Measurements from ENCODE around the gene LIG3. TPM values are rescaled to one million over a fixed set of nuclear protein-coding genes. Genes with fewer than 3 reads are reported as not detected.
A peak's percentile ranks its signal among the peaks of the same experiment; 100 is the strongest.
"Not testable (repeated sequence)": the region's sequence is repeated elsewhere in the genome, so short reads cannot be mapped to it uniquely, and the experiment has no call there.

LIG3 gene
- 107 and 110 TPM in 2 replicates for total RNA-seq (2014; rRNA removed; shearing (Covaris generic))

DNA sequence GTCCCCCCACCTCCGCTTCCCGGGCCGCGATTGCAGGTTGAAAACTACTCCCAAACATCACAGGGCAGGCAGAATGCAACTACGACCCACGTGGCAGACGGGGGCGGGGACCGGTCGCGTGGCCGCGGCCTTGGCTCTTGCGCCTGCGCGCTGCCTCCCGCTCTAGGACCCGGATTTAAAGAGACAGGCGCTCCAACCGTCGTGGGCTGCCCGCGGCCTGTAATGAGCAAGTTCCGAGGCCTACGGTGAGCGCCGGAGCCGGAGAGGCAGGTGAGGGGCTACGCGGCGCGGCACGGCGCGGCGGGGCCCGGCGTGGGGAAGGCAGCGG is at the start of gene LIG3:
Gene LIG3, plus strand, starts transcription at position 160 of the 328 bp plus-strand sequence. CDS start 2,494 bp downstream, outside the sequence.
- peak; percentile 99 for DNase-seq (ENCODE audit: low spot score)

GRCh38 chr17:34950780-34951179 is 29.5 kb upstream of the LIG3 start:
- not testable (repeated sequence) for DNase-seq (ENCODE audit: low spot score)

DNA sequence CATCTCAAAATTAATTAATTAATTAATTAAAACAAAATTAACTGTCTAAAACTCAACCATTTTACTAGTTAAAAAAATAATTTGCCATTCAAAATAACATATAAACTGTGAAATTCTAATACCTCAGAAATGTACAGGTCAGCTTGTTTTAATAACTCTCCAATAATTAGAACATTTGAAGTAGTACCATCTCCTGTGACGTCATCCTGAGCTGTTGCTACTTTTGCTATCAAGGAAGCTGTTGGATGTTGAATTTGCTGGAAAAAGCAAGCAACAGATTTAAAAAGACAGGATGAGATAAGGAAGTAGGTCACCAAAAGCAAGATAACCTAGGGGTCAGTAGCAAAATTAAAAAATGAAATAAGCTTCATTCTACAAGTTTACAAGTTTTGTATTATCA is 21.9 kb upstream of the LIG3 start:
- DNase-seq (ENCODE audit: low spot score): no peak

GRCh38 chr17:34961093-34961911 is 19.0 kb upstream of the LIG3 start, which contains the start of the genes CCT6B and ZNF830:
Gene CCT6B (minus strand): TSS chr17:34961460. CDS start chr17:34961393, 67 bp downstream.
Gene ZNF830 (plus strand): TSS chr17:34961540. CDS start chr17:34961567, 27 bp downstream.
- DNase-seq (ENCODE audit: low spot score): peak; percentile 99

- DNase-seq (ENCODE audit: low spot score): no peak
These were observed 6.1 kb upstream of the LIG3 start for GRCh38 chr17:34974179-34974578.

GRCh38 chr17:34974794-34975785 is 5.2 kb upstream of the LIG3 start:
- DNase-seq (ENCODE audit: low spot score): no peak

- DNase-seq (ENCODE audit: low spot score): no peak
These were observed 1.2 kb upstream of the LIG3 start for GRCh38 chr17:34979153-34979552.

- peak; percentile 48 for DNase-seq (ENCODE audit: low spot score)
These were observed 511 bp upstream of the LIG3 start for GRCh38 chr17:34979650-34980352.

DNA sequence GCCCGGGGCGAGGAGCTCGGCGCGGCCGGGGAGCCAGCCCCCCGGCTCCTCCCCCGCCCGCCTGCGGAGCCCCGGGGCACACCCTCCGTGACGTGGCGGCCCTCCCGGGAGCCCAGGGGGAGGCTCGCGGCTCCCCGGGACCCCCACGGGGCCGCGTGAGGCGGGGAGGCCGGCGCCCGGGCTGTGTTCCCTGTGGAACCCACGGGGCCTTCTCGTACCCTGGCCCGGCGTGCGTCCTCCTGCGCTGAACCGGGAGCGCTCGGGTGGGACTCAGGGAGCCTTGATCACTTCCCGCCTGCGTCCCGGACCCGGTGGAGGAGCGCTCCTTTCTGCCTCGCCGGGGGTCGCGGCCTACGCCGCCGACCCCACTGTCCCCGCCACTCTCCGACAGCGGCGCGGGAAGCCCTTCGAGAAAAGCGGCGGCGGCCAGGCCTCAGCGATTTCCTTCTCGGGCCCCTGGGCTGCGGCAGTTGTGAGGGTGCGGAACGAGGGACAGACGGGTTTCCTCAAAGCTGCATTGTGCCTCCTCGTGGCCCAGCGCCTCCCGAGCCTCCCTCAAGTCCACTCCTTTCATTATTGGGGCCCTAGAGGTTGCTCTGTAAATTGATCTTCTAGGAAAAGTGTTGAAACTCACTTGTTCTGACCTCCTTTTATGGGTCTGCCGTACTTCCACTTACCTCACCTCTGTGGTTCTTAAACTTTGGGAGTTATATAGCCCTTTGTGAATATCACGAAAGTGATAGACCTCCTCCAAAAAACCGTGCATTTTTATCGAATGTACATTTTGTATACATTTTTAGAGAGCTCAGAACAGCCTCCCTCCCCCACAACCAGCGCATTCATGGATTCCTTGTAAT is 597 bp downstream of the LIG3 start:
- peak; percentile 91 for DNase-seq (ENCODE audit: low spot score)

DNA sequence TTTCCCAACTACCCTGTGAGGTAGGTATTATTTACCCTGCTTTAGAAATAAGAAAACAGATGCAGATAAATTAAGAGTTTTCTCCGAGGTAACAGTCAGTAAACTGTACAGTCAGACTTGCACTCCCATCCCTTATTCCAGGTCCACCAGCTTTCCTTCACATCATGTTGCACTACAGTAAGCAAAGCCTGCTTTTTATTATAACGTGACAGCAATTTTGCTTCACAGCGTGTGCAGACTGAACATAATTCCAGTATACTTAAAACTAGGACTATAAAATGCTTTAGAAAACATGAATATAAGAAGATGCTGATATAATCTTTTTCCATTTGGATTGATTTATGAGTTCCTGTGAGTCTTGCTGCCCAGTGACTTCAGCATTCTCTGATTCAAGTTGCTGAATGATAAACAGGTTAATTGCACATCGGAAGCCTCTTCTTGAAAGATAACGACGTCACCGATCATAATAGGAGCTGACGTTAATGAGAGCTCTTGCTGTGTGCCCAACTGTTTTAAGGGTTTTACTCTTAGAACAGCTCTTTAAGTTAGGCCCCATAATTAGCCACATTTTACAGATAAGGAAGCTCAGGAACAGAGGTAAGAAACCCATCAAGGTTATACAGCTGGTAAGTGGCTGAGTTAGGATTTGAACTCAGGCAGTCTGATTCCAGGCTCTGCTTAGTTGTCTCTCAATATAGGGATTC is 1.4 kb downstream of the LIG3 start:
- DNase-seq (ENCODE audit: low spot score): peak; percentile 52

DNA sequence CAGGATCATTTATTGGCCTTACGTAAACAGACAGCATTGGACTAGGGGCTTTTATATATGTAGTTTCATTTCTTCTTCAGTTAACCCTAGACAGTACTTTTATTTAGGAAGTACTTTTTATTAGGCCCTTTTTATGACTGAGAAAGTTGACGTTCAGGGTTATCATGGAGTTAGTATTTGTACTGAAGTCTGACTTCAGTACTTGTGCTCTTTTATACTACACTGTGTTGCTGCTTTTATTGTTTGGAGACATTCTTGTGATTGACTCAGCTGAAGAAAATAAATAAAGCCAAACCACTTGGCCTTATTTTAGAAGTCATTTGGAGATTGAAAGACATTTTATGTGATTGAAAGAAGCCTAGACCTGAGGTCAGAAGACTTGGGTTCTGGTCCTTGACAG is 6.9 kb downstream of the LIG3 start:
- DNase-seq (ENCODE audit: low spot score): no peak

GRCh38 chr17:34988644-34989043 is 8.3 kb downstream of the LIG3 start:
- DNase-seq (ENCODE audit: low spot score): no peak

GRCh38 chr17:34989473-34989872 is 9.2 kb downstream of the LIG3 start:
- DNase-seq (ENCODE audit: low spot score): no peak

- peak; percentile 53 for DNase-seq (ENCODE audit: low spot score)
These were observed 10.6 kb downstream of the LIG3 start for GRCh38 chr17:34990921-34991365.

GRCh38 chr17:34991606-34992005 is 11.3 kb downstream of the LIG3 start:
- DNase-seq (ENCODE audit: low spot score): no peak

- no peak for DNase-seq (ENCODE audit: low spot score)
These were observed 12.7 kb downstream of the LIG3 start for GRCh38 chr17:34993031-34993430.

DNA sequence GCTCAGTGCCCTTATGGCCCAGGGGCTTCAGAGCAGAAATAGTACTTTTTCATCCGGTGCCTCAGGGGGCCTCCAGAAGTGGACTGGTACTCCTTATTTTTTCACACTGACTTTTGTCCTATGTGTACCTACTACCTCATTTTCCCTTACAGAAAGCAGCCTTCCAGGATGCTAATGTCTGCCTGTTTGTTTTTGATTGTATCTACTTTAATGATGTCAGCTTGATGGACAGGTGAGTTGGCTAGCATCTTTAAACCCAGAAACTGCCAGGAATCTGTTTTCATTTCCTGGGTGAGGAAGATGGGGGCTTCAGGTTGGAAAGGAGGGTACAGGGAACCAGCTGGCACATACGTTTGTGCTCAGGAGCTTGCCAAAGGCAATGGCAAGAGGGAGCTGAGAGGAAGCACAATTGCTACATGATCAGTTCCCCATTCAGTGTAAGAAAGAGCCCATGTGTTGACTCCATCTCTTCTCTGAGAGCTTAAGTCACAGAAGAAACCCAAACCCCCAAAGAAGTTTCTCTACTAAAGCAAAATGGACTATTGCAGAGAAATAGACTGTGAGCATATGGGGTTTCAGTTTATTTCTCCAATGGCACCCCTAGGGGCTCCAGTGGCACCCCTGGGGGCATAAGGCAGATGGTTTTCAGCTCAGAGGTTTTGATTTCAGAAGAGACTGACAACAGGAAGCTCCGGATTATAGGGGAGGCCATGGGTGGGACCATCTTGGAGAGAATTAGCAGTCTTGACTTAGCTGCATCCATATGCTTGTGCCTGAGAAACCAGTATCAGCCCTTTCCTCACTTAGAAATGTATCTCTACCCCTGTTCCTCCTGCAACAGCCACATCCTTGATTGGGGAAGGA is 16.3 kb downstream of the LIG3 start:
- no peak for DNase-seq (ENCODE audit: low spot score)

DNA sequence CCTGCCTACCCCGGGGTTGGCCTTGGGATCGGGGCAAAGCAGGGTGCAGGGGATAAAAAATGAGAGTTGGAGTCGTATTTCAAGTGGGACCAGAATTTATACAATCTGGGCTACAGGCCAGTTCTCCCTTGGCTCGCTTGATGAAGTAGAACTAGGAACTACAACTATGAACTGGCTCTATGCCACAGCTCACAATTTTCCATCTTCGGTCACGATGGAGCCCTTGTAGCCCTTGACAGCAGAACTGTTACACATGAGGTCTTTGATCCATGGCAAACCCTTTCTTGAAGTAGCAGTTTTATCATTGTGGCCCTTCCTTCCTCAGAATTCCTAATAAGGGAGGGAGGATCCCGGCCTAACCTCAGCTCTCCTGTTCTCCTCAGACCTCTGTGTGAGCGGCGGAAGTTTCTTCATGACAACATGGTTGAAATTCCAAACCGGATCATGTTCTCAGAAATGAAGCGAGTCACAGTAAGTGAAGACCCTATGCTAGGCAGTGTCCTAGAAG is 17.1 kb downstream of the LIG3 start:
- DNase-seq (ENCODE audit: low spot score): no peak

- peak; percentile 93 for DNase-seq (ENCODE audit: low spot score)
These were observed 17.9 kb downstream of the LIG3 start for GRCh38 chr17:34998205-34998604.
